Epithelial cell of esophagus (primary cell): Measurements from ENCODE around the gene MIA.
A peak's percentile ranks its signal among the peaks of the same experiment; 100 is the strongest.
"Not testable (repeated sequence)": the region's sequence is repeated elsewhere in the genome, so short reads cannot be mapped to it uniquely, and the experiment has no call there.

Experiments
- DNase-seq: peaks from one replicate; pipeline ENCODE4 v3.0.0; 2010; ENCODE audit warnings: low read depth
- H3K4me3 ChIP-seq: 2 replicates; pipeline ENCODE4 v1.5.1; 2011; ENCODE audit warnings: mild to moderate bottlenecking, low read length, control low read depth
- CTCF ChIP-seq: IDR thresholded peaks from 2 replicates; pipeline ENCODE4 v1.5.1; 2011; ENCODE audit warnings: low read depth, mild to moderate bottlenecking, low read length, control low read depth, inconsistent platforms; ENCODE audit not compliant: insufficient read depth; ENCODE audit errors: missing control alignments

MIA gene

GRCh38 chr19:40774916-40775631 is at the start of gene MIA:
Gene MIA, plus strand, starts transcription at chr19:40775521. Its CDS starts 22 bp downstream, at chr19:40775543.
- TF ChIP-seq CTCF, result no peak
- no peak within 1 kb of the TSS for H3K4me3 ChIP-seq
- peak; percentile 18 for DNase-seq

- H3K4me3 ChIP-seq, result no peak overlapping the region
- DNase-seq, result no peak
- no peak for TF ChIP-seq CTCF
Observed at GRCh38 chr19:40726279-40726678, 49.0 kb upstream of the MIA start.

- not testable (repeated sequence) for DNase-seq, H3K4me3 ChIP-seq
Observed at GRCh38 chr19:40730065-40730464, 45.3 kb upstream of the MIA start.

- H3K4me3 ChIP-seq, DNase-seq: not testable (repeated sequence)
Observed at GRCh38 chr19:40732304-40732703, 43.0 kb upstream of the MIA start.

- H3K4me3 ChIP-seq, result no peak overlapping the region
- no peak for DNase-seq
- no peak for TF ChIP-seq CTCF
Observed at GRCh38 chr19:40733149-40733548, 42.2 kb upstream of the MIA start.

- no peak for TF ChIP-seq CTCF
- no peak overlapping the region for H3K4me3 ChIP-seq
- no peak for DNase-seq
Observed at GRCh38 chr19:40735013-40735771, 40.1 kb upstream of the MIA start.

- no peak overlapping the region for H3K4me3 ChIP-seq
- no peak for DNase-seq
- no peak for TF ChIP-seq CTCF
Observed at GRCh38 chr19:40736661-40737060, 38.7 kb upstream of the MIA start.
